Measurements from ENCODE around the gene CD86. TPM values are rescaled to one million over a fixed set of nuclear protein-coding genes. Genes with fewer than 3 reads are reported as not detected.

The CD86 gene
- total RNA-seq, 1 donor from 2014 or later: 29.5 TPM

DNA sequence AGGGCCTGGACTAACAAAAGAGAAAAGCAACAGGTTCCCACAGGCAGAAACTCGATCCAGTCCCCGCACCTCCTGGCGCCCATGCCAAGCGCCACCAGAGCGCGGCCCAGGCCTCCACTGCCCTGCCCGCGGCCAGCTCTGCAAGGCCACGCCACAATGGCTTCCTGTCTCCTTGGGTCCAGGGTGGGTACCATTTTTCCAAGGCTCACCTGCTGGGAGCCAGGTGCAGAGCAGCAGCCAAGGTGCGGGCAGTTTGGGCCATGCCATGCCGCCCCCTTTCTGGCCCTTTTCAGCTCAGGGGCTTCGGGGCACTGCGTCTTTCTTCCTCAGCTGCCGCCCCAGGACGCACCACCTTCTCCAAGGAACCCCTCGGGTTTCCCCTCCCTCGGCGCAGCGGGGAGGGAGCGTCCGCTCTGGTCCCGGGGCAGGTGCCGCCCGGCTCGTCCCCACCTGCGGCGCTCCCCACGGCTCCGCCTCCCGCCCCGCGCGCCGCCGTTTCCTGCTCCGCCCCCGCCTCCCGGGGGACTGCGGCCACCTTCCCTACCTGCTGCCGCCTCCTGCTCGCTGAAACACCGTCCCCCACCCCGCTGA lies 33.3 kb upstream of the CD86 start, which contains the start of gene ILDR1:
Gene ILDR1 (minus strand): TSS at position 437 of the 591 bp plus-strand sequence. CDS start 170 bp downstream, at position 267.
- peak; percentile 96 to 99 for ATAC-seq
- Histone ChIP-seq H3K4me3 (peak within 1 kb of the TSS; percentile 59), H3K36me3 (no peaks in the 10 kb centered on the region), H3K9me3 (no peaks in the 10 kb centered on the region), H3K4me1 (no peaks in the 10 kb centered on the region), H3K27ac (peak within 1 kb of the TSS; percentile 72), H3K27me3 (ENCODE audit: low read depth) (peaks cover 4% of the 10 kb centered on the region)
- TF ChIP-seq, protein P1, sequence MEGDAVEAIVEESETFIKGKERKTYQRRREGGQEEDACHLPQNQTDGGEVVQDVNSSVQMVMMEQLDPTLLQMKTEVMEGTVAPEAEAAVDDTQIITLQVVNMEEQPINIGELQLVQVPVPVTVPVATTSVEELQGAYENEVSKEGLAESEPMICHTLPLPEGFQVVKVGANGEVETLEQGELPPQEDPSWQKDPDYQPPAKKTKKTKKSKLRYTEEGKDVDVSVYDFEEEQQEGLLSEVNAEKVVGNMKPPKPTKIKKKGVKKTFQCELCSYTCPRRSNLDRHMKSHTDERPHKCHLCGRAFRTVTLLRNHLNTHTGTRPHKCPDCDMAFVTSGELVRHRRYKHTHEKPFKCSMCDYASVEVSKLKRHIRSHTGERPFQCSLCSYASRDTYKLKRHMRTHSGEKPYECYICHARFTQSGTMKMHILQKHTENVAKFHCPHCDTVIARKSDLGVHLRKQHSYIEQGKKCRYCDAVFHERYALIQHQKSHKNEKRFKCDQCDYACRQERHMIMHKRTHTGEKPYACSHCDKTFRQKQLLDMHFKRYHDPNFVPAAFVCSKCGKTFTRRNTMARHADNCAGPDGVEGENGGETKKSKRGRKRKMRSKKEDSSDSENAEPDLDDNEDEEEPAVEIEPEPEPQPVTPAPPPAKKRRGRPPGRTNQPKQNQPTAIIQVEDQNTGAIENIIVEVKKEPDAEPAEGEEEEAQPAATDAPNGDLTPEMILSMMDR (IDR thresholded peaks at IDR 0.05): no peak
- intact Hi-C loops (cut with DNase I): no loop called here
- peak; percentile 65 for DNase-seq

DNA sequence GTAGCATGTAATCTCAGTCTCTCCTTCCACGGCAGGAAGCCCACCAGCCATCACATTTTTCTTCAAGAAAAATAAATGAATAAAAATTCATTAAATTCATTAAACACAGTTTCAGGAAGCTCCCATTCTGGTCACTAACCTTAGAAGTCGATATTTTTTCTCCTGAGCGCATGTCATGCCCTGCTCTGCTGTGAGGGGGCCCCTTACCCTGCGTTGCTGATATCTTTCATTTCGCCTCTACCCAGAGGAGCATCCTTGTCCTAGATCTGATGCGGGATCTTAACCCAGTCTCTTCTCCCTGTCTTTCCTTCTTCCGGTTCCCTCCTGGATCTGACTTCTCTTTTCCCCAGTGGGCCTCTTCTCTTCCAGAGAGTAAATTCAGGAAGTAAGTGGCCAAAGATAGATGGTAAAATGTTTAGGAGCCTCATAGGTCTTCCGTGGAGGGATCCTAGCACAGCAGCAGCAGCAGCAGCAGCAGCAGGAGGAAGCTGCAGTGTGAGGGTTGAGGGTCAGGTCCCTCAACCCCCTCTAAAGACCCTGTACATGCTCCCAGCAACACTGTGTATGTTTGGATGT lies 31.7 kb upstream of the CD86 start:
- ATAC-seq (no peak), DNase-seq (no peak)
- intact Hi-C loops (cut with DNase I): no loop called here
- Histone ChIP-seq H3K4me3 (no peak overlapping the region), H3K27me3 (ENCODE audit: low read depth) (peaks cover 4% of the 10 kb centered on the region), H3K27ac (no peak overlapping the region), H3K36me3 (no peaks in the 10 kb centered on the region), H3K9me3 (no peaks in the 10 kb centered on the region), H3K4me1 (no peaks in the 10 kb centered on the region)
- TF ChIP-seq, protein P1 (IDR thresholded peaks at IDR 0.05): no peak

DNA sequence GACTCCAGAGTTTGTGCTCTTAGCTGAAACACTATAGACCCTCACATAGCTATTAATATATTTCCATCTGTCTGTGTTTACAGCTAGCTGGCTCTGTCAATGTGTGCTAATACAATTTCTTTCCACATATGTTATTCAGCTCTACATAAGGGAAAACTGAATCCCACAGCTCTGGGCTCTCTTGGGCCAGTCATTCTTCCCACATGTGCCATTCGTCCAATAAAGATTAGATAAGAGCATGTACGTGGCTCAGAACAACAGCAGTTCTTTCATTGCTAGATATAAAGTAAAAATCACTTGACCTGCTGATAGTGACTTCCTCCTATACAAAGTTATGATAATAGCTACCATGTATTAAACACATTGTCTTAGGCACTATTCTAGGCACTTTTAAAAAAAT lies 30.4 kb upstream of the CD86 start:
- H3K27me3 ChIP-seq (ENCODE audit: low read depth): peaks cover 4% of the 10 kb centered on the region

DNA sequence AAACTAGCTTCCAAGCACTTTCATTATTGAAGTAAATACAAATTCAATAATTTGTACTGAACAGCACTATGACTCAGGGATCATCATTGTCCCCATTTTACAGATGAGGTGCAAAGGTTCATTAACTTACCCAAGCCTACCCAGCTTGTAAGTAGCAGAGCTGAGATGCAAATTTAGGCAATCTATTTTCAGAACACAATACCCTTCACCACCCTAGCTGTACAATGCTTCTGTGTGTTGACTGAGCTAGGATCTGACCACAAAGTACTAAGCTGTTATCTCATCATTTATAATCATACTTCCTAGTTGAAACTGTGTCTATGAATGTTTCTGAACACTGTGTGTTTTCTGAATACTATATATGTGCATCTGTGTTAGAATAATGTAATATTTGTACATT lies 29.9 kb upstream of the CD86 start:
- no peak overlapping the region for H3K4me3 ChIP-seq
- TF ChIP-seq, protein P1 (IDR thresholded peaks at IDR 0.05): no peak
- no peaks in the 10 kb centered on the region for H3K9me3 ChIP-seq
- H3K36me3 ChIP-seq: no peaks in the 10 kb centered on the region
- DNase-seq (no peak), ATAC-seq (no peak)
- H3K27me3 ChIP-seq (ENCODE audit: low read depth): peaks cover 4% of the 10 kb centered on the region
- intact Hi-C loops (cut with DNase I): no loop called here
- H3K27ac ChIP-seq: no peak overlapping the region
- H3K4me1 ChIP-seq: no peaks in the 10 kb centered on the region

More for the DNA sequence above, 30.4 kb upstream of the CD86 start:
- no peak overlapping the region for H3K27ac ChIP-seq
- intact Hi-C loops (cut with DNase I): no loop called here
- no peaks in the 10 kb centered on the region for H3K36me3 ChIP-seq
- no peak overlapping the region for H3K4me3 ChIP-seq
- TF ChIP-seq, protein P1 (IDR thresholded peaks at IDR 0.05): no peak
- DNase-seq: no peak
- no peaks in the 10 kb centered on the region for H3K9me3 ChIP-seq
- H3K4me1 ChIP-seq: no peaks in the 10 kb centered on the region
- ATAC-seq: no peak

DNA sequence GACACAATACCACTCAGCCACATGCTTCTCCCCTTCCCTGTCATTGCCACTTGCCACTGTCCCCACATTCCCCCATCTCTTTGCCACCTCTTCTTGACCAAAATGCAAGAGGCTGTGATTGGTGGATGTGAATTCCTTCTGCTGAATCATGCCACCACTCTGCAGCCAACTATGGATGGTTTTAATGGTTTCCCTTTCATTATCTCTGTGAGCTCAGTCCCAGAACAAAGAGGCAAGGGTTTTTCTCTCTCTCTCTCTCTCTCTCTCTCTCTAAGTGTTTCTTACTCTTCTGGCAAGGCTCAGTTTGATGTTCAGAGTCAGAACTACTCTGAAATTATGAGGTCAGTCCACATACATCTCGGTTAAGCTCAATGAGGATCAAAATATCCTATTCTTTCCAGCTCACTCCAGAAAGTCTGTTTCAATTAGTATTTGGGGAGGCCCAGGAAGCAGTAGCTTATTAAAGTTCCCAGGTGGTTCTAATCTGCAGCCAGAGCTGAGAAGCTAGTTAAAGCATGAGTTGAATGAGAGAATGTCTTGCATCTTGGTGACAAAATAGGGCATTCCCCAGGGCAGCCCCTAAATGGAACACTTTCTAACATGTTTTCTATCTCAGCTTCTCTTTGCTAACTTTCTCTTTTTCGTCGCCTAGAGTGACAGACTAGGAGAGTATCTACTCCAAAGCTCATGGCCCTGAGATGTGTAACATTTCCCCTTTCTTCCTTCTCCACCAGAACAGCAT lies 24.6 kb upstream of the CD86 start:
- no peak overlapping the region for H3K27ac ChIP-seq
- TF ChIP-seq, protein P1 (IDR thresholded peaks at IDR 0.05): no peak
- H3K4me1 ChIP-seq: no peaks in the 10 kb centered on the region
- no peak overlapping the region for H3K4me3 ChIP-seq
- intact Hi-C loops (cut with DNase I): no loop called here
- ATAC-seq (no peak), DNase-seq (no peak)
- no peaks in the 10 kb centered on the region for H3K27me3 ChIP-seq (ENCODE audit: low read depth)
- no peaks in the 10 kb centered on the region for H3K36me3 ChIP-seq
- no peaks in the 10 kb centered on the region for H3K9me3 ChIP-seq

Measured in lower lobe of right lung (tissue), 2 donors.